Activated CD8-positive, alpha-beta T cell treated with anti-CD3 and anti-CD28 coated beads for 36 hours (primary cell): ENCODE data around the gene ROBO2. TPM values are rescaled to one million over a fixed set of nuclear protein-coding genes. Genes with fewer than 3 reads are reported as not detected.

Experiments
- ATAC-seq: fragments of 200-7000 bp; cut with Tn5 transposase; one replicate; pipeline ENCODE4 v1.10.0; 2021; ENCODE audit warnings: mild to moderate bottlenecking, moderate library complexity
- CTCF ChIA-PET: fragments of 350-600 bp; sonication (Branson Sonifier 250); formaldehyde crosslinking; loops from one replicate; lab custom pipeline; 2021; ENCODE audit warnings: antibody characterized with exemption; lab: Charles Lee
- POLR2A ChIA-PET: fragments of 350-600 bp; sonication (Branson Sonifier 250); formaldehyde crosslinking; loops from one replicate; lab custom pipeline; 2021; ENCODE audit warnings: antibody characterized with exemption; lab: Charles Lee
- DNase-seq: peaks from one replicate; pipeline ENCODE4 v3.0.0-alpha.2; 2020
- H3K27ac Mint-ChIP-seq: one replicate; pipeline ENCODE4 v1.8.0; 2021; ENCODE audit warnings: mild to moderate bottlenecking, mixed read lengths
- H3K27me3 Mint-ChIP-seq: one replicate; pipeline ENCODE4 v1.8.0; 2021; ENCODE audit warnings: mixed read lengths
- H3K36me3 Mint-ChIP-seq: one replicate; pipeline ENCODE4 v1.8.0; 2021; ENCODE audit warnings: low read depth, mixed read lengths
- H3K4me1 Mint-ChIP-seq: one replicate; pipeline ENCODE4 v1.8.0; 2021; ENCODE audit warnings: low read depth, mixed read lengths
- H3K4me3 Mint-ChIP-seq: one replicate; pipeline ENCODE4 v1.8.0; 2021; ENCODE audit warnings: mild to moderate bottlenecking, moderate library complexity, mixed read lengths
- H3K9me3 Mint-ChIP-seq: one replicate; pipeline ENCODE4 v1.8.0; 2021; ENCODE audit warnings: mixed read lengths
- CTCF ChIP-seq: fragments of 200-600 bp; IDR thresholded peaks from one replicate; pipeline ENCODE4 v1.8.0; 2022; ENCODE audit warnings: antibody characterized with exemption, mild to moderate bottlenecking
- intact Hi-C: fragments of 100-400 bp; cut with micrococcal nuclease; formaldehyde crosslinking; loops from one replicate; pipeline ENCODE4 v1.10.0; 2022
- total RNA-seq, 2 experiments: library from RNA; stranded (reverse); gene quantifications; one replicate each; pipeline ENCODE4 v1.2.3, GENCODE V29; 2021

ROBO2 gene
- total RNA-seq, 2 experiments from 2014 or later, result not detected

DNA sequence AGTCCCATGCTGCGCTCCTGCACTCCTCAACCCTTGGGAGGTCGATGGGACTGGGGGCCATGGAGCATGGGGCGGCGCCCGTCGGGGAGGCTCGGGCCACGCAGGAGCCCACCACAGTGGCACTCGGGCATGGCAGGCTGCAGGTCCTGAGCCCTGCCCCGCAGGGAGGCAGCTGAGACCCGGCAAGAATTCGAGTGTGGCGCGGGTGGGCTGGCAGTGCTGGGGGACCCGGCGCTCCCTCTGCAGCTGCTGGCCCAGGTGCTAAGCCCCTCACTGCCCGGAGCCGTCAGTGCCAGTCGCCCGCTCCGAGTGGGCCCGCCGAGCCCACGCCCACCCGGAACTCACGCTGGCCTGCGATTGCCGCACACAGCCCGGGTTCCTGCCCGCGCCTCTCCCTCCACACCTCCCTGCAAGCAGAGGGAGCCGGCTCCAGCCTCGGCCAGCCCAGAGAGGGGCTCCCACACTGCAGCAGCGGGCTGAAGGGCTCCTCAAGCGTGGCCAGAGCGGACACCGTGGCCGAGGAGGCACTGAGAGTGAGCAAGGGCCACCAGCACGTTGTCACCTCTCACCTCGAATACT is 200.3 kb downstream of the ROBO2 start:
- intact Hi-C loops, result no loop called here
- DNase-seq, result no peak
- ChIA-PET CTCF (no interaction called here), POLR2A (no interaction called here)
- H3K27me3 Mint-ChIP-seq, result no peaks in the 10 kb centered on the region
- H3K9me3 Mint-ChIP-seq, result peaks cover 2% of the 10 kb centered on the region
- no peaks in the 10 kb centered on the region for H3K4me1 Mint-ChIP-seq
- no peak for ATAC-seq
- no peaks in the 10 kb centered on the region for H3K36me3 Mint-ChIP-seq
- no peak for TF ChIP-seq CTCF
- H3K4me3 Mint-ChIP-seq, result no peak overlapping the region
- H3K27ac Mint-ChIP-seq, result no peak overlapping the region

DNA sequence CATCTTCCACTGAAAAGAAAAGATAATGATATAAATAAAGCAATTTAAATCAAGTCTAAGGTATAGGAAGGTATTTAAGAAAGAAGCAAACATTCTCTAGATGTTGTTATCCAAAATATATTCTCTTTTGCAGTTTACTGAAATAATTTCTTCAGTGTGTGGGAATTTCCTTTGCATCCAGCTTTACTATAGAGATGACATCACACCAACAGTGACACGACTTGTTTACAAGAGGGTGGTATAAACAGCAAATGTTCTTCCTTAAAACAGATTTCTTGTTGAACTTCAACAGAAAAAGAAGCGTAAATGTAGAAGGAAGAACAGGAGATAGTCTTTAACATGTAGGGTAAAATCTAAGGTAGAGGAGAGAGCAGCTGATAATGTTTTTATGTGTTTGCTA is 202.5 kb downstream of the ROBO2 start:
- no peak overlapping the region for H3K4me3 Mint-ChIP-seq
- H3K4me1 Mint-ChIP-seq, result no peaks in the 10 kb centered on the region
- ChIA-PET POLR2A (no interaction called here), CTCF (no interaction called here)
- no peak for ATAC-seq
- peaks cover 2% of the 10 kb centered on the region for H3K9me3 Mint-ChIP-seq
- DNase-seq, result no peak
- H3K27ac Mint-ChIP-seq, result no peak overlapping the region
- no peaks in the 10 kb centered on the region for H3K36me3 Mint-ChIP-seq
- intact Hi-C loops, result no loop called here
- H3K27me3 Mint-ChIP-seq, result no peaks in the 10 kb centered on the region
- TF ChIP-seq CTCF, result no peak

GRCh38 chr3:77244981-77245380 is 205.1 kb downstream of the ROBO2 start:
- ChIA-PET POLR2A (no interaction called here), CTCF (no interaction called here)
- Mint-ChIP-seq H3K4me1 (no peaks in the 10 kb centered on the region), H3K9me3 (peaks cover 2% of the 10 kb centered on the region), H3K27me3 (no peaks in the 10 kb centered on the region), H3K36me3 (no peaks in the 10 kb centered on the region), H3K27ac (no peak overlapping the region), H3K4me3 (no peak overlapping the region)
- no peak for ATAC-seq
- TF ChIP-seq CTCF, result no peak
- intact Hi-C loops, result no loop called here
- DNase-seq, result no peak

DNA sequence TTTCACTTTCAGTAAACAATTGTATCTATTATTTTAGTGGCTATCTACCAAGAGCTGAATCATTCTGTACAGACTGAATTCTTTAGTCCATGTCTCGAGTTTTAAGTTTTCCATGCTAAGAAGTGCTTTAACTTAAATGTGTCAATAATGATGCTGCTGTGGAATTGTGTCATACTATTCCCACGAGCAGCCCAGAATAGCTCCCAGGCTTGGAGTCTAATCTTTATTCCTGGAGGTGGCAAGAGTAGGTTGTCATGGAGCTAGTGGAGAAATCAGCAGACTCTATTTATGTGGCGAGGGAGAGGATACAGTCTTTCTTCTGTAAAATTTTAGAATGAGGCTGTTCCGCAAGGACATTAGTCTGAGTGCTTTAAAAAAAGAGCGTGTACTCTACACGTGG is 207.2 kb downstream of the ROBO2 start:
- Mint-ChIP-seq H3K36me3 (no peaks in the 10 kb centered on the region), H3K27me3 (no peaks in the 10 kb centered on the region), H3K4me1 (no peaks in the 10 kb centered on the region), H3K27ac (no peak overlapping the region), H3K4me3 (no peak overlapping the region), H3K9me3 (no peaks in the 10 kb centered on the region)
- no peak for TF ChIP-seq CTCF
- DNase-seq (no peak), ATAC-seq (no peak)
- CTCF ChIA-PET, result no interaction called here
- POLR2A ChIA-PET, result no interaction called here
- intact Hi-C loops, result no loop called here

- ChIA-PET CTCF (no interaction called here), POLR2A (no interaction called here)
- H3K27ac Mint-ChIP-seq, result no peak overlapping the region
- TF ChIP-seq CTCF, result no peak
- ATAC-seq (no peak), DNase-seq (no peak)
- no peaks in the 10 kb centered on the region for H3K4me1 Mint-ChIP-seq
- H3K36me3 Mint-ChIP-seq, result no peaks in the 10 kb centered on the region
- H3K27me3 Mint-ChIP-seq, result no peaks in the 10 kb centered on the region
- no peak overlapping the region for H3K4me3 Mint-ChIP-seq
- intact Hi-C loops, result no loop called here
- no peaks in the 10 kb centered on the region for H3K9me3 Mint-ChIP-seq
Measured at GRCh38 chr3:77247817-77248216, 207.9 kb downstream of the ROBO2 start.
